IMR-90 (cell line): Measurements from ENCODE around the gene INSR.

ENCODE experiments used
- BHLHE40 ChIP-seq: fragments of 150-350 bp; IDR thresholded peaks from 2 replicates; pipeline ENCODE4 v1.6.1; 2016; ENCODE audit warnings: mild to moderate bottlenecking, low read depth, low read length
- CEBPB ChIP-seq: IDR thresholded peaks from 2 replicates; pipeline ENCODE4 v1.6.1; 2012; ENCODE audit warnings: low read depth, low read length, improper control_type of control experiment
- CTCF ChIP-seq: conservative IDR thresholded peaks from 2 replicates; pipeline ENCODE4 v1.5.1; 2012; ENCODE audit warnings: mild to moderate bottlenecking, low read depth, low read length, improper control_type of control experiment
- POLR2A ChIP-seq: IDR thresholded peaks from 2 replicates; pipeline ENCODE4 v1.6.1; 2012; ENCODE audit warnings: mild to moderate bottlenecking, low read depth, low read length
- RAD21 ChIP-seq: IDR thresholded peaks from 2 replicates; pipeline ENCODE4 v1.6.1; 2012; ENCODE audit warnings: low read length, improper control_type of control experiment

GRCh38 chr19:7140137-7140536 is 154.1 kb downstream of the INSR start:
- TF ChIP-seq CTCF, result no peak
- TF ChIP-seq BHLHE40, result no peak
- no peak for TF ChIP-seq RAD21
- TF ChIP-seq POLR2A, result no peak
- no peak for TF ChIP-seq CEBPB
